Dermis microvascular lymphatic vessel endothelial cell (primary cell): Measurements from ENCODE around the gene APBA3. TPM values are rescaled to one million over a fixed set of nuclear protein-coding genes. Genes with fewer than 3 reads are reported as not detected.
A peak's percentile ranks its signal among the peaks of the same experiment; 100 is the strongest.

ENCODE experiments used
- DNase-seq, 2 donors: peaks; one replicate each; pipeline versions ENCODE4 v3.0.0 to v3.0.0-alpha.2; 2010; ENCODE audit warnings: low read depth in 2 of 2
- total RNA-seq: library from RNA; depleted of rRNA; stranded (reverse); fragments of >200 nt; gene quantifications from 2 replicates; pipeline ENCODE4 v1.2.1, GENCODE V29; 2014

Gene APBA3
- 15.0 and 22.5 TPM in 2 replicates for total RNA-seq

DNA sequence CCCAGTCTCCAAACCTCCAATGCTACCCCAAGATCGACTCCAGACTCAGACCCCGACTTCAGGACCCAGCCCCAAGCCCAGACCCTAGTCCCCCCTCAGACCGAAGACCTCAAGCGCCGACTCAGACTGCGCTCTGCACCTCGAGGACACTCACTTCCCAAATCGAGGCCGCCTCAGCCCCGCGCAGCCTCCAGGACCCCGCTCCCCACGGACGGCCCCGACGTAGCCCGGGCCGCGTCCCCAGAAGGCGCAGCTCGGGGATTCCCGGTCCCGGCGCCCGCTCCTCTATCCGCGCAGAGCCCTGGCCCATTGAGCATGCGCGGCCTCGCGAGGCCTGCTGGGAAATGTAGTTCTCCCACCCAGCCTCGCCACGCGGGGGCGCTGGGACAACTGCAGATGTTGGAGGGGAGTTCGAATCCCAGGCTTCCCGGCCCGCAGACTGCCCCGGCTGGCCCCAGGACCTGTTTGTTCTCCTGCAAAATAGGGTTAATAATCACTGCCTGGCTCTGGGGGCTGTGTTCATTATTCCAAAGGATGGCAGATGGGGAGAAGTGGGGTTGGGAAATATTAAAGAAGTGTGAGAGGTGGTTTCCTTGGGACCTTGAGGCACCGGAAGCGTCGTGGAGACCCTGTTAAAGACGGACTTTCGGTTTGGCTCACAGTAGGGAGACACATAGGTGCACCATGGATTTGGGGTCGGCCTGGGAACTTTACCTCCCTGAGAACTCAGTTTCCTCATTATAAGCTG, at the start of gene APBA3:
APBA3 (minus strand) TSS at position 311 of the 748 bp plus-strand sequence. CDS start 1,428 bp downstream, outside the sequence.
- DNase-seq, result peak; percentile 79 to 90

GRCh38 chr19:3810708-3811355, 49.3 kb upstream of the APBA3 start:
- DNase-seq, result peak in 1 of 2 donors; percentile 21

GRCh38 chr19:3809881-3810707, 48.6 kb upstream of the APBA3 start:
- no peak for DNase-seq

DNA sequence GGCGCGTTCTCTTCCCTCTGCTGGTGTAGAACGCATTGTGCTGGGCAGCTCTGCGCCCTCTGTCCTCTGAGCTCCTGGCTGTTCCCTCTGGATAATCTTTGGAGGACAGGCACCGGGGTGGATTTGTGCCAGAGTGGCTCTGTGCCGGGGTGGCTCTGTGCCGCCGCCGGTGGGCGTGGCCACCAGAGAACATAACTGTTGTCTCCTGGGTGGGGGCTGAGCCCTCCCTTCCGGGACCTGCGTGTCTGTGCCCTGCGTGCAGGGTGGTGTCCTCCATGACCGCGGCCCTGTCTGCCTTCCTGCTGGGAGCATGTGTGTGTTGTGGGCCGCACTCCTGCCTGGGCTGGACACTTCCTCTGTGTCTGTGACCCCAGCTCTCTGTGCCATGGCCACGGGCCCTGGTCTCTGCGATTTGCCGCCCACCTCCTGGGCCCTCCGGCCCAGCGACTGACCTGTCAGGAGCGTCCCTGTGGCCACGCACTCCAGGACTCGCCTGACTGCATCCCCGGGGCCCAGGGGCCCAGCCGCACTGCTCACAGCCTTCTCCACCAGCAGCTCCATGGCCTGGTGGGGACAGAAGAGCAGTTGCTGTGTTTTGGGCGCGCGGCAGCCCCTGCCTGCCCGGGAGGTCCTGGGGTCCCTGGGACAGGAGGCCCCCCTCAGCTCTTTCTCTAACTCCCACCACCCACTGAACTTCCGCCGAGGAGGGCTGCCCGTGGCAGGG, 47.1 kb upstream of the APBA3 start:
- no peak for DNase-seq

DNA sequence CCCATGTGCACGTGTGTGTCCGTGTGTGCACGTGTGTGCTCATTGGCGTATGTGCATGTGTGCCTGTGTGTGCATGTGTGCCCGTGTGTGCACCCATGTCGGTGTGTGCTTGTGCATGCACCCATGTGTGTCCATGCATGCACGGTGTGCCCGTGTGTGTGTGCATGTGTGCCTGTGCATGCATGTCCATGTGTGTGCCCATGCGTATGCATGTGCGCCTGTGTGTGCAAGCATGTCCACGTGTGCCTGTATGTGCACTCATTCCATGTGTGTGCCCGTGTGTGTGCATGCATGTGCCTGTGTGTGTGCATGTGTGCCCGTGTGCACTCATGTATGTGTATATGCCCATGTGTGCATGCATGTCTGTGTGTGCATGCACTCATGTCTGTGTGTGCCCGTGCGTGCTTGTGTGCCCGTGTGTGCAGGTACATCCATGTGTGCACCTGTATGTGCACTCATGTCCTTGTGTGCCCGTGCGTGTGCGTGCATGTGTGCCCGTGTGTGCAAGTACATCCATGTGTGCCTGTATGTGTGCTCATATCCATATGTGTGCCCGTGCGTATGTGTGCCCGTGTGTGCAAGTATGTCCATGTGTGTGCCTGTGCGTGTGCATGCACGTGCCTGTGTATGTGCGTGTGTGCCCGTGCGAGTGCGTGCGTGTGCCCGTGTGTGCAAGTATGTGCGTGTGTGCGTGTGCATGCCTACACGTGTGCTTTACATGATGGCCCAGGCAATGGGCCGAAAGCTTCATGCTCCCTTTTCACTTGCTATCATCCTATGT, 46.3 kb upstream of the APBA3 start:
- no peak for DNase-seq

DNA sequence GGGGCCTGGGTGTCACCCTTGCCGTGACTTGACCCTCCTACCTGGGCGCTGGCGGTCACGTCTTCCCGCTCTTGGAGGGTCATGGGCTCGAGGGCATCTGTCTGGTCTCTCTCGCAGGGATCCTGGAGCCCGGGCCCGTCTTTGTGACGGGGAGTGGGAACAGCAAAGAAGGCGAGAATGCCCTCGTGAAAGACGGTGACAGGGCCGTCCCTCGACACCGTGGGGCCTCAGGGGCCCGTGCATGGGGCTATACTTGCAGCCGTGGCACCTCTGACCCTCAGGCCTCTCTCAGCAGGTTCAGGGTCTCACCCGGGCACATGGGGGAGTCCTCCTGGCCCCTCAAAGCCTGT, 45.6 kb upstream of the APBA3 start:
- DNase-seq, result no peak

GRCh38 chr19:3805859-3806258, 44.4 kb upstream of the APBA3 start:
- no peak for DNase-seq

DNA sequence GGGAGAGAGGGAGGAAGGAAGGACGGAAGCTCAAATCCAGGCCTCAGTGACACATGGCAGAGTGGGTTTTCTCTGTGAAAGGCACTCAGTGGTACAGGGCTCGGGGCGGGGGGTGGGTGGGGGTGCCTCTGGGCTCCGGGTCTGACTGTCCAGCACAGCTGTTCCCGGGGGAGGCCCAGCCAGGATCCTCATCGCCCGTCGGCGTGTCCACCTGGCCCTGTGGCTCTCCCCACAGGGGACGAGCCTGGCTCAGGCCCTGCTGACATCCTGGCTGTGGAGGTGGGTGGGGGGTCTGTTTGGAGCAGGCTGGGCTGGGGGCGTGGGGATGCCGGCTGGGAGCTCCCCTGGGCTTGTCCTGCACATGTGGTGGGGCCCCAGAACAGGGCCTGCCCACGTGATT, 42.9 kb upstream of the APBA3 start:
- no peak for DNase-seq

DNA sequence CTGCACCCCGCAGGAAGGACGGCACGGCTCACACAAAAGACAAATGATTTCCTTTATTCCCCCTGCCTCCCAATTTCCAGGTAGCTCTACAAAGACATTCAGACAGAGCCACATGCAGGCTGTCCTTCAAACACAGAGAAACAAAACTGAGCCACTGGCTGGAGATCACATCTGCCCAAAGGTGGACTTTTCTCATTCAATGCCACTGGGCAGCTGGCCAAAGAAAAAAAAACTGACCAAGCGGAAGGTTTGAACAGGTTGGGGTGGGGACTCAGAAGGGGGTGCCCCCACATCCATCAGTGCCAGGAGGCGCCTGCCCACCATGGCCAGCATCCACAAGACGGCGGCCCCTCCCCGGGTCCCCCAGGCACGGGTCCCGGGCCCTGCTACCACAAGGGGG, 42.5 kb upstream of the APBA3 start:
- no peak for DNase-seq

DNA sequence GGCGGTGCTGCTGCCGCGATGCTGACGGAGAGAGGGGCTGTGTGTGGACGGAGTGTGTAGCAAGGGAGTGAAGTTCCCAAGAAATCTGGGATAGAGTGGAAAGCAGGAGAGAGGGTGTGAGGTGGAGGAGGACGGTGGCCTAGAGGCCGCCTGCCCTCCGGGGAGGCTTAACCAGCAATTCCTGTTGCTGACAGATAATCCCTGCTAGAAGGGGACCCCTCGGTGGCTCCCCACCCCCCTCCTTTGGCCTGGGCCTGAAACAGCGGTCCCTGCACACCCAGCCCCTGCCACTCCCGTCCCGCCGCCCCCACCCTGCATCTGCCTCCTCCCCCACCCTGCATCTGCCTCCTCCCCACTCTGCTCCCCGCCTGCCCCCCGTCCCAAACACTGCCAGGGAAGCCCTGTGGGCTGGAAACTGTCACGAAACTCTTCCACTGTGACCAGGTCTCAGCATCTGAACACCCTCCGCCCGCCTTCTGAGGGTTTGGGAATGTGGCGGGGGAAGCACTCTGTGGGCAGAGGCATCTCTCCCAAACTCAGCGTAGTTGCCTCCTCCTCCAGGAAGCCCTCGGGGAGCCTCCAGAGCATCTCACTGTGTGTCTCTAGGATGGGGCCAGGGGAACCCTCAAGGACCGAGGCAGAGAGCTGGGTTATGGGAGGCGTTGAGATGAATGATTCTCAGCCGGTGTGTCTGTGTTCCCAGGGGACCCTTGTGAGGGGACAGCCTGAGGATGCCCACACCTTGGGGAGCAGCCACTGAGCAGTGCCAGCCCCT, 41.8 kb upstream of the APBA3 start:
- no peak for DNase-seq

- no peak for DNase-seq
Measured at GRCh38 chr19:3801412-3802096, 40.1 kb upstream of the APBA3 start.

GRCh38 chr19:3800996-3801395, 39.5 kb upstream of the APBA3 start:
- DNase-seq, result no peak

DNA sequence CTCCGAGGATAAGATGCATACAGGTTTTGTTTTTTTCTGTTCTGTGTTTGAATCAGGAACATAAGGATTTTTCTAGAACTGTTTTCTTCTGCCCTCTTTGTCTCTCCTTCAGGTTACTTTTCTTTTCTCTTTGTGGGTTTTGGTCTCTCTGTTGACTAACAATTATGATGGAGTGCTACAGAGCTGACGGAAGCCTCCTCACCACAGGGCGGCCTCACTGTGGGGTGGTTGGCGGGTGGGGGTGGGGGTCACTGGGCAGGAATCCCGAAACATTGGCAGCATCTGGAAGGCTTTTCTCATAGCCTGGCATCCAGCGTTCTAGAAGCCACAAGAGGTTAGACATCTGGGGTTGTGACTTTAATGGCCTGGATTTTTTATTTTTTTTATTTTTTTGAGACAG, 36.6 kb upstream of the APBA3 start:
- no peak for DNase-seq

GRCh38 chr19:3796358-3796757, 34.9 kb upstream of the APBA3 start:
- no peak for DNase-seq

DNA sequence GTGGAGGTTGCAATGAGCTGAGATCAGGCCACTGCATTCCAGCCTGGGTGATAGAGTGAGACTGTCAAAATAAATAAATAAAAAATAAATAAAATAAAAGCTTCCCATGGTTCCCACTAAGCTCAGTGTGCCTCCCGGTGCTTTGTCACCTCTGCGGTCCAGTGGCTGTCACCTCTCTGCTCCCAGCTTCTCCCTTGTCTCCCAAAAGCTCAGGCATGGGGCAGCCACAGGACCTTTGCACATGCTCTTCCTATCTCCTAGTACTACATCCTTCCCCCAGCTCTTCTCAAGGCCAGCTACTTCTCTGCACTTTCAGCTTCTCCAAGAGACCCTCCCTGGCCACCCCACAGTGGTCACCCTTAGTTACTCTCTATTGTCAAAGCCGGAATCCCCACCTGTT, 32.3 kb upstream of the APBA3 start:
- no peak for DNase-seq

- no peak for DNase-seq
Measured at GRCh38 chr19:3792114-3792513, 30.6 kb upstream of the APBA3 start.

DNA sequence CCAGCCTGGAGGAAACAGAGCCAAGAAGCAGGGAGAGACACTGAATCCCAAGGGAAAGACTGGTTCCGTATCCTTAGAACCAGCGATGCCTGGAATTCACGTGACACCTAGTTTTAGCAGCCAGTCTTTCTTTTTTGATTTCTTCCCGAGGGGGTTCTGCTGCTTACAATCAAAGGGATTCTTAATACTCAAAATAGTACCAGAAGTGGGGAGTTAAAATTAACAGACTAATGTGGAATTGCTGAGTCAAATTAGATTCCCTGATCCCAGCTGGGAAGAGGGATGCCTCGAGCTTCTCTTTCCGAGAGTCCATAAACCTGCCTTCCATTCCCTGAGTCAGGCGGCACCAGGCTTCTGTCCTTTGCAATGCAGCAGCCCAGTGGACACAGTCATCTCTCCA, 29.4 kb upstream of the APBA3 start:
- DNase-seq, result no peak

DNA sequence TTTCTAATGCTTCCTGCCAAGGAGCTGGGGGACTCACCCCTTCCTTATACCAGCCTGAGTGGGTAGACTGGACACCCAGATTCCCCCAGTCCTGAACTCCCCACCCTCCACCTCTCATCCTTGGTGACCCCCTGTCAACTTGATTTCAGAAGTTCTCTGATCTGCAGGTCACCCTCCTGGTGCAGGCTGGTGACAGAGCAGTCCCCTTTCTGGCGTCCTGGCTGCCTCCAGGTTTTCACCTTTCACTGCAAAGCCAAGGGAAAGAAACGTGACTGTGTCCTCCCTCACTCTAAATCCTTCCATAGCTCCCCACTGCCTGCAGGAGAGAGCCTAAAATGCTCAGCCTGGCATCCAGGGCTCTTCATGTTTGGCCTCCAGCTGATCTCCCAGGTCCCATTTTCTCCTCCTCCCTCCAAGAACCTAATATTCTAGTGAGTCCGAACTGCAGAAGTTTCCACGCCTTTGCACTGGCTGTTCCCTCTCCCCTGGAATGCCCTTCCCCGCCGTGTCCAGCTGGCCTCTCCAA, 28.8 kb upstream of the APBA3 start:
- no peak for DNase-seq

GRCh38 chr19:3788996-3789778, 27.7 kb upstream of the APBA3 start:
- no peak for DNase-seq
